ENCODE data around the gene ENGASE. TPM values are rescaled to one million over a fixed set of nuclear protein-coding genes. Genes with fewer than 3 reads are reported as not detected.
A peak's percentile ranks its signal among the peaks of the same experiment; 100 is the strongest.

ENGASE gene
- total RNA-seq, 1 donor from 2014 or later, result 51.5 TPM

DNA sequence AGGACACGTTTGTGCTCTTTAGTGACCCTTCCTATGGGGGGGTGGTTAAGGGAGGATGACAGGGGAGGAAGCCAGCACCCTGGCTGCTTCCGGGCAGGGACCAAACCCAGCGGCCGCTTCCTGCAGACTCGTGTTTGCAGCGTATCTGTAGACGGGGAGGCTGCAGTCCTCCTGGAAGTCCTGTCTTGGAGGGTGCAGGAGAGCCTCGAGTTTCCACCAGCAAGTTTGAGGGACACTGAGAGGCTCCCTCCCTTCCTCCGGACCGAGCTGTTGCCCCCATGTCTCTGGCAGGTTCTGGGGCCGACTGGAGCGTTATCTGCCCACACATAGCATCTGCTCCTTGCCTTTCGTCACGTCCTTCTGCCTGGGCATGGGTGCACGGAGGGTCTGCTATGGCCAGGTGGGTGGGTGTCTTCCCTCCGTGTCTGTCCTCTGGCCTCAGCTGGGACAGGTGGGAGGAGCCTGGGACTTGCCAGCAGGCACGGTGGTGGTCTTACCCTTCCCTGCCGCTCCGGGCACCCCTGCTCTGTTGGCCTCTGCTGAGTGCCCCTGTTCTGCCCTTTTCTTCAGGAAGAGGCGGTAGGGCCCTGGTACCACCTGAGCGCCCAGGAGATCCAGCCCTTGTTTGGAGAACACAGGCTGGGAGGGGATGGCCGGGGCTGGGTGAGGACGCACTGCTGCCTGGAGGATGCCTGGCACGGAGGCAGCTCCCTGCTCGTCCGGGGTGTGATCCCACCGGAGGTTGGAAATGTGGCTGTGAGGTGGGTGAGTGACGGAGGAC lies 8.8 kb downstream of the ENGASE start:
- H3K9me3 Mint-ChIP-seq (ENCODE audit: unreplicated experiment), result peaks cover 12% of the 10 kb centered on the region
- no peak overlapping the region for H3K4me3 Mint-ChIP-seq (ENCODE audit: unreplicated experiment)
- H3K27me3 Mint-ChIP-seq (ENCODE audit: unreplicated experiment), result peaks cover 14% of the 10 kb centered on the region
- H3K4me1 Mint-ChIP-seq (ENCODE audit: low read depth, unreplicated experiment), result peaks cover 5% of the 10 kb centered on the region
- H3K36me3 Mint-ChIP-seq (ENCODE audit: unreplicated experiment), result no peaks in the 10 kb centered on the region
- peak; percentile 17 for DNase-seq
- H3K27ac Mint-ChIP-seq (ENCODE audit: unreplicated experiment), result no peak overlapping the region
- TF ChIP-seq CTCF (IDR thresholded peaks at IDR 0.05; ENCODE audit: partially characterized antibody, unreplicated experiment), result no peak

- Mint-ChIP-seq H3K27ac (ENCODE audit: unreplicated experiment) (no peak overlapping the region), H3K4me1 (ENCODE audit: low read depth, unreplicated experiment) (peaks cover 5% of the 10 kb centered on the region), H3K27me3 (ENCODE audit: unreplicated experiment) (peaks cover 14% of the 10 kb centered on the region), H3K4me3 (ENCODE audit: unreplicated experiment) (no peak overlapping the region), H3K9me3 (ENCODE audit: unreplicated experiment) (peaks cover 11% of the 10 kb centered on the region), H3K36me3 (ENCODE audit: unreplicated experiment) (no peaks in the 10 kb centered on the region)
- no peak for DNase-seq
- TF ChIP-seq CTCF (IDR thresholded peaks at IDR 0.05; ENCODE audit: partially characterized antibody, unreplicated experiment), result no peak
Observed at GRCh38 chr17:79084291-79085153, 9.9 kb downstream of the ENGASE start.

- Mint-ChIP-seq H3K9me3 (ENCODE audit: unreplicated experiment) (peaks cover 11% of the 10 kb centered on the region), H3K36me3 (ENCODE audit: unreplicated experiment) (no peaks in the 10 kb centered on the region), H3K4me3 (ENCODE audit: unreplicated experiment) (no peak overlapping the region), H3K27ac (ENCODE audit: unreplicated experiment) (no peak overlapping the region), H3K27me3 (ENCODE audit: unreplicated experiment) (peaks cover 12% of the 10 kb centered on the region), H3K4me1 (ENCODE audit: low read depth, unreplicated experiment) (peaks cover 5% of the 10 kb centered on the region)
- peak; percentile 17 for DNase-seq
- TF ChIP-seq CTCF (IDR thresholded peaks at IDR 0.05; ENCODE audit: partially characterized antibody, unreplicated experiment), result no peak
Observed at GRCh38 chr17:79085154-79085920, 10.7 kb downstream of the ENGASE start.

- no peak overlapping the region for H3K4me3 Mint-ChIP-seq (ENCODE audit: unreplicated experiment)
- H3K27me3 Mint-ChIP-seq (ENCODE audit: unreplicated experiment), result peaks cover 14% of the 10 kb centered on the region
- H3K27ac Mint-ChIP-seq (ENCODE audit: unreplicated experiment), result no peak overlapping the region
- peaks cover 7% of the 10 kb centered on the region for H3K4me1 Mint-ChIP-seq (ENCODE audit: low read depth, unreplicated experiment)
- no peak for TF ChIP-seq CTCF (IDR thresholded peaks at IDR 0.05; ENCODE audit: partially characterized antibody, unreplicated experiment)
- no peak for DNase-seq
- H3K9me3 Mint-ChIP-seq (ENCODE audit: unreplicated experiment), result peaks cover 13% of the 10 kb centered on the region
- H3K36me3 Mint-ChIP-seq (ENCODE audit: unreplicated experiment), result no peaks in the 10 kb centered on the region
Observed at GRCh38 chr17:79085921-79086551, 11.4 kb downstream of the ENGASE start.
